Measurements from ENCODE around the gene BEND4.

GRCh38 chr4:42152507-42153504 lies at the start of gene BEND4:
- no peak for TF ChIP-seq CTCF (conservative IDR thresholded peaks at IDR 0.05)
- no peak for TF ChIP-seq EZH2 (IDR thresholded peaks at IDR 0.05; ENCODE audit: low read depth)
